ENCODE results near the gene GBP6.
A peak's percentile ranks its signal among the peaks of the same experiment; 100 is the strongest.
"Not testable (repeated sequence)": the region's sequence is repeated elsewhere in the genome, so short reads cannot be mapped to it uniquely, and the experiment has no call there.

GBP6 gene

DNA sequence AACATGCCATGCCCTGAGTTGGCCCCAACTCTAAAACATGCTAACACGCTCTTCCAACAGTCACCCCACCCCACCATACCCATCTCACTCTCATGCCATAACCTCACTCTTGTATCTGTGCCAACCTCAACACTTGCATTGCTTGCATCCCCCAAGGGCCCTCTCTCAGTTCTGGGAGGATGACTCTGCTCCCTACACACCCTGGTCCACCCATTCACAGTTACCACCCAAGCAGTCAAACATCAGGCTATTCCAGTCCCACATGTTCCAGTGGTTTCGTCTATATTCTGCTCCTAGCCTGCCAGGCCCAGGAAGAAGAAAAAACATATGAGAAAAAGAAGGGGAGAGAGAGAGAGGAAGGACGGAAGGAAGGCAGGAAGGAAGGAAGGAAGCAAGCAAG lies 31.0 kb downstream of the GBP6 start:
- Mint-ChIP-seq H3K36me3 (ENCODE audit: low read depth) (no peaks in the 10 kb centered on the region), H3K4me3 (no peak overlapping the region), H3K9me3 (peaks cover 17% of the 10 kb centered on the region), H3K27me3 (no peaks in the 10 kb centered on the region), H3K27ac (peak overlapping the region; percentile 1), H3K4me1 (ENCODE audit: low read depth) (no peaks in the 10 kb centered on the region)

DNA sequence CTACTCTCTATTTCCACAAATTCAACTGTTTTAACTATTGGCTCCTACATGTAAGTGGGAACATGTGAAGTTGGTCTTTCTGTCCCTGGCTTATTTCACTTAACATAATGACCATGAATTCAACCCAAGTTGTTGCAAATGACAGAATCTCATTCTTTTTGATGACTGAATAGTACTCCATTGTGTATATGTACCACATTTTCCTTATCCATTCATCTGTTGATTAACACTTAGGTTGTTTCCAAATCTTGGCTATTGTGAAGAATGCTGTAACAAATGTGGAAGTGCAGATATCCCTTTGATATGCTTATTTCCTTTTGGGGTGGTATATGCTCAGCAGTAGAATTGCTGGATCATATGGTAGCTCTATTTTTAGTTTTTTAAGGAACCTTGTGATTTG lies 33.0 kb downstream of the GBP6 start:
- Mint-ChIP-seq H3K36me3 (ENCODE audit: low read depth) (no peaks in the 10 kb centered on the region), H3K4me3 (no peak overlapping the region), H3K9me3 (peaks cover 20% of the 10 kb centered on the region), H3K27me3 (no peaks in the 10 kb centered on the region), H3K27ac (no peak overlapping the region), H3K4me1 (ENCODE audit: low read depth) (no peaks in the 10 kb centered on the region)

DNA sequence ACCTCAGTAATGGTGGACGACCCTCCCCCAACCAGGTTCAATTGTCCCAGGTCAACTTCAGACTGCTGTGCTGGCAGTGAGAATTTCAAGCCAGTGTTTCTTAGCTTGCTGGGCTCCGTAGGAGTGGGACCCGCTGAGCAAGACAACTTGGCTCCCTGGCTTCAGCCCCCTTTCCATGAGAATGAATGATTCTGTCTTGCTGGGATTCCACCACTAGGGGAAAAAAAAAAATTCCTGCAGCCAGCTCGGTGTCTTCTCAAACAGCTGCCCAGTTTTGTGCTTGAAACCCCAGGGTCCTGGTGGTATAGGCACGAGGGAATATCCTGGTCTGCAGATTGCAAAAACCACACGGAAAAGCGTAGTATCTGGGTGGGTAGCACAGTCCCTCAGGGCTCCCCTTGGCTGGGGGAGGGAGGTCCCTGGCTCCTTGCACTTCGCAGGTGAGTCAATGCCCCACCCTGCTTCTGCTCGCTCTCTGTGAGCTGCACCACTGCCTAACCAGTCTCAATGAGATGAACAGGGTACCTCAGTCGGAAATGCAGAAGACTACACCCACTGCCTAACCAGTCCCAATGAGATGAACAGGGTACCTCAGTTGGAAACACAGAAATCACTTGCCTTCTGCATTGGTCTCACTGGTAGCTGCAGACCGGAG lies 41.5 kb downstream of the GBP6 start:
- no peak overlapping the region for H3K27ac Mint-ChIP-seq
- H3K9me3 Mint-ChIP-seq = peaks cover 4% of the 10 kb centered on the region
- peaks cover 20% of the 10 kb centered on the region for H3K4me1 Mint-ChIP-seq (ENCODE audit: low read depth)
- no peak overlapping the region for H3K4me3 Mint-ChIP-seq
- peaks cover 3% of the 10 kb centered on the region for H3K27me3 Mint-ChIP-seq
- no peaks in the 10 kb centered on the region for H3K36me3 Mint-ChIP-seq (ENCODE audit: low read depth)

DNA sequence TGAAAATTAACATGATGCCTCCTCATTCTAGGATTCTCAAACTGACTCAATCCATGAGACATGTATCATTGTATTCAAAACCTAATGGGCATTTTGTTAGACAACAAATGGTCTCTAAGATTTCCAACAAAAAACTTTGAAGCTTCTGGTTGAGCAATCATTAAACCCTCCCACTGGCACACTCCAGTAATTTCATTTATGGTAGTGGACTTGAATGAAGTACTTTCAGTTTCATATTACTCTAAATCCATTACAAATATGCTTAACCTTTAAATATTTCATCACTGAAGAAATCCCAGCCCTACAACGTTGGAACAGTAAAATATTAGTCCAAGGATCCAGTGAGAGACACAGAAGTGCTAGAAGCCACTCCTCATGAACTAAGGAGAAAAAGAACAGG lies 43.5 kb downstream of the GBP6 start:
- Mint-ChIP-seq H3K27me3 (peaks cover 3% of the 10 kb centered on the region), H3K4me3 (peak overlapping the region; percentile 78), H3K36me3 (ENCODE audit: low read depth) (no peaks in the 10 kb centered on the region)

DNA sequence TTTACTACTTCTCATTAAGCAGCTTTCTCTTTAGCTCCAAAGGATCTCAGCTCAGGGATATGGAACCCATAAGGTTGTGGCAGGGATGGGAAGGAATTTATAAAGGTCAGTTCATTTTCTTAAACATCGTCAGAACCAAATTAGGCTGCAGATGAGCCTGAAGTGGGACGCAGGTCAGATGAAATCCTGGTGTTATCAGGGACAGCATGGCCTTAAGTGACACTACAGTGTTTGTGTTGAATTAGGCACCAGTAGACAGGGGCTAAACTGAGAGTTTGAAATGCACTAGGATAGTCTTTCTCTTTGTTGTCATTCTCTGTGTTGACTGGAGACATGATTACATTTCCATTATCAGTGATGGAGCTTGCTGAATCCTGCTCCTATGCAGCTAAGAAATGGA lies 43.9 kb downstream of the GBP6 start:
- Mint-ChIP-seq H3K4me3 (peak overlapping the region; percentile 78), H3K4me1 (ENCODE audit: low read depth) (peaks cover 20% of the 10 kb centered on the region), H3K27ac (peak overlapping the region; percentile 69)
- not testable (repeated sequence) for H3K27me3 Mint-ChIP-seq; H3K36me3 Mint-ChIP-seq (ENCODE audit: low read depth); H3K9me3 Mint-ChIP-seq

More for the DNA sequence above, 43.5 kb downstream of the GBP6 start:
- H3K9me3 Mint-ChIP-seq = no peaks in the 10 kb centered on the region
- H3K4me1 Mint-ChIP-seq (ENCODE audit: low read depth) = peaks cover 20% of the 10 kb centered on the region
- H3K27ac Mint-ChIP-seq = peak overlapping the region; percentile 69

DNA sequence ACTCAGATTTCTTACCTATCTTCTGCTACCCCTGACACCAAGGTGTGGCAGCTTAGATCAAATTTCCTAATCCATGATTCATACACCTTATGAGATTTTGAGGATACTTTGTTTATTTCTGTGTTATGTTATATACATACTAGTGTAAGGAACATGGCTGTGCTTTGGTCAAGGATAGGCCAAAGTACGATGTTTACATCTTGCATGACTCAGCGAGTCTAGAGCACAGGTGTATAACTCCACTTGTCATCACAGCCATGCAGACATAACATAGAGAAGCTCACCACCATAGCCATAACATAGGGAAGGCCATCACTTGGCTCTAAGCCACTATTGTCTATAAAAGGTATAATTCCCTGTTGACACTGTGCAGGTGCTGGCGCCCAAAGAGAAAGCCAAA lies 61.2 kb downstream of the GBP6 start:
- H3K36me3 Mint-ChIP-seq (ENCODE audit: low read depth) = no peaks in the 10 kb centered on the region
- no peak overlapping the region for H3K27ac Mint-ChIP-seq
- no peak overlapping the region for H3K4me3 Mint-ChIP-seq
- no peaks in the 10 kb centered on the region for H3K9me3 Mint-ChIP-seq
- no peaks in the 10 kb centered on the region for H3K4me1 Mint-ChIP-seq (ENCODE audit: low read depth)
- H3K27me3 Mint-ChIP-seq = no peaks in the 10 kb centered on the region

GRCh38 chr1:89429062-89429461 lies 65.2 kb downstream of the GBP6 start:
- Mint-ChIP-seq H3K4me3 (no peak overlapping the region), H3K27me3 (peaks cover 3% of the 10 kb centered on the region), H3K4me1 (ENCODE audit: low read depth) (peaks cover 8% of the 10 kb centered on the region), H3K36me3 (ENCODE audit: low read depth) (no peaks in the 10 kb centered on the region), H3K27ac (no peak overlapping the region), H3K9me3 (no peaks in the 10 kb centered on the region)

GRCh38 chr1:89429681-89430080 lies 65.8 kb downstream of the GBP6 start:
- H3K4me1 Mint-ChIP-seq (ENCODE audit: low read depth); H3K4me3 Mint-ChIP-seq; H3K27ac Mint-ChIP-seq; H3K9me3 Mint-ChIP-seq; H3K27me3 Mint-ChIP-seq; H3K36me3 Mint-ChIP-seq (ENCODE audit: low read depth): not testable (repeated sequence)

DNA sequence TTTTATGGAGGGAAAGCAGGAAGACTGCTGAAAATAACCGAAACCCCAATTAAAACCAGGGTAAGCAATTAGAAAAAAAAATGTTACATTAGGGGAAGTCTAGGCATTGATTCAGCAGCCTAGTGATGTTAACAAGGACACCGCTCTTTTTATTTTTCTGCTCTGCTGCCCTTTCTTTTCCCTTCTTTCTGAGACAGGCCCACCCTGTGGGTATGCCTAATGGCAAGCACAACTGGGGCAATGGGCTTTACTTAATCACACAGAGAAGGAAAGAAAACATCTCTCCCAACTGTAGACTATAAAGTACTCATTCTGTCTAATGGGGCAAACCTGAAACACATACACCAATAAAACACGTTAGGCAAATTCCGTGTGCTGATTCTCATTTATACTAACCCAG lies 69.6 kb downstream of the GBP6 start:
- H3K4me3 Mint-ChIP-seq = no peak overlapping the region

GRCh38 chr1:89434058-89434780 lies 70.4 kb downstream of the GBP6 start:
- not testable (repeated sequence) for H3K4me1 Mint-ChIP-seq (ENCODE audit: low read depth); H3K36me3 Mint-ChIP-seq (ENCODE audit: low read depth); H3K27ac Mint-ChIP-seq; H3K9me3 Mint-ChIP-seq; H3K27me3 Mint-ChIP-seq; H3K4me3 Mint-ChIP-seq

More for the DNA sequence above, 69.6 kb downstream of the GBP6 start:
- Mint-ChIP-seq H3K9me3 (peaks cover under 1% of the 10 kb centered on the region), H3K4me1 (ENCODE audit: low read depth) (peaks cover 8% of the 10 kb centered on the region), H3K27ac (no peak overlapping the region), H3K36me3 (ENCODE audit: low read depth) (no peaks in the 10 kb centered on the region), H3K27me3 (peaks cover 7% of the 10 kb centered on the region)
